ENCODE results near the gene CHRNB1. TPM values are rescaled to one million over a fixed set of nuclear protein-coding genes. Genes with fewer than 3 reads are reported as not detected.

Gene CHRNB1
- total RNA-seq, 1 experiment from 2014 or later = 6.6 TPM

DNA sequence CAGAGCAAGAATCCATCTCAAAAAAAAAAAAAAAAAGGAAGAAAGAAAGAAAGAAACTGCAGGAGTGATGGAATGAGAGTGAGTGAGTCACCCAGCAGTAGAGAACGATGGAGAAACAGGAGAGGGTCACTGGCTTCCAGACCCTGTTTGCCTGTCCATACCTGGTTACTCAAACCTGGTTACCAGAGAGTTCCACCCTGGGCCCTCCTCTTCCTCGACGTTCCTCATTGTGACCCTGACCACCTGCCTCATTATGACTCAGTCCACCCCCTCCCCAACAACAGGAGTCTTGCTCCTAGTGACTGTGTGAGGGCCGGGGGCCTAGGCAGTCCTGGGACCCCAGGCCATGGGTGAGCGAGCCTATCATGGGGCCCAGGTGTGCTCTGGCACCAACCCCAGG, 16.3 kb upstream of the CHRNB1 start, which contains the start of gene SPEM3:
TSS of gene SPEM3 (plus strand) at position 301 of the 400 bp plus-strand sequence. CDS start at position 347, 46 bp downstream.
- no peaks in the 10 kb centered on the region for H3K9me2 ChIP-seq (replicated peaks; ENCODE audit: insufficient read depth, low read length)
- no peak within 1 kb of the TSS for H3K27ac ChIP-seq (ENCODE audit: low read length)
- H4K20me1 ChIP-seq (ENCODE audit: insufficient read depth, low read depth, low read length) = no peaks in the 10 kb centered on the region
- H3K4me2 ChIP-seq (ENCODE audit: low read depth, low read length, poor library complexity, severe bottlenecking) = no peak within 1 kb of the TSS
- H3K27me3 ChIP-seq (ENCODE audit: low read length) = no peaks in the 10 kb centered on the region
- H3K36me3 ChIP-seq (ENCODE audit: insufficient read depth, low read length) = no peaks in the 10 kb centered on the region
- no peak within 1 kb of the TSS for H3K4me3 ChIP-seq (ENCODE audit: low read length)
- H3K9me3 ChIP-seq (ENCODE audit: low read length) = no peaks in the 10 kb centered on the region
- H3K9ac ChIP-seq (ENCODE audit: low read length) = no peak within 1 kb of the TSS
- H3K4me1 ChIP-seq (ENCODE audit: low read length) = no peaks in the 10 kb centered on the region
- H3K79me2 ChIP-seq (ENCODE audit: low read length) = no peaks in the 10 kb centered on the region
- no peak within 1 kb of the TSS for H2AFZ ChIP-seq (ENCODE audit: low read length)
- no peak for DNase-seq

DNA sequence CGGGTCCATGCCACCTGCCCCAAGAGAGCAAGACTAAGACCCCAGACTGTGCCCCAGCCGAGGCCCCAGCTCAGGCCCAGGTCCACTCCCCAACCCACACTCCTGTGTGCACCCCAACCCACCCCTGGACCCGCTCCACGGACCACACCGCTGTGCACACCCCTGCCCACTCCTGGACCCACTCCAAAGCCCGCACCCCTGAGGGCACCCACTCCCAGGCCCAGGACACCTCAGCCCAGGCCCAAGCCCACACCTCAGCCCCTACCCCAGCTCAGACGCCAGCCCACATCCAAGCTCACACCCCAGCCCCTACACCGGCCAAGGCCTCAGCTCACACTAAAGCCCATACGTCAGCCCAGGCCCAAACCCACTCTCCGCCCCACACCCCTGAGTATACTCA, 15.1 kb upstream of the CHRNB1 start:
- DNase-seq = no peak
- H3K4me2 ChIP-seq (ENCODE audit: low read depth, low read length, poor library complexity, severe bottlenecking) = no peak overlapping the region
- no peaks in the 10 kb centered on the region for H3K4me1 ChIP-seq (ENCODE audit: low read length)
- no peaks in the 10 kb centered on the region for H3K79me2 ChIP-seq (ENCODE audit: low read length)
- H3K27ac ChIP-seq (ENCODE audit: low read length) = no peak overlapping the region
- H4K20me1 ChIP-seq (ENCODE audit: insufficient read depth, low read depth, low read length) = no peaks in the 10 kb centered on the region
- no peak overlapping the region for H2AFZ ChIP-seq (ENCODE audit: low read length)
- no peaks in the 10 kb centered on the region for H3K9me3 ChIP-seq (ENCODE audit: low read length)
- no peak overlapping the region for H3K9ac ChIP-seq (ENCODE audit: low read length)
- H3K36me3 ChIP-seq (ENCODE audit: insufficient read depth, low read length) = no peaks in the 10 kb centered on the region
- no peaks in the 10 kb centered on the region for H3K9me2 ChIP-seq (replicated peaks; ENCODE audit: insufficient read depth, low read length)
- no peak overlapping the region for H3K4me3 ChIP-seq (ENCODE audit: low read length)
- no peaks in the 10 kb centered on the region for H3K27me3 ChIP-seq (ENCODE audit: low read length)

DNA sequence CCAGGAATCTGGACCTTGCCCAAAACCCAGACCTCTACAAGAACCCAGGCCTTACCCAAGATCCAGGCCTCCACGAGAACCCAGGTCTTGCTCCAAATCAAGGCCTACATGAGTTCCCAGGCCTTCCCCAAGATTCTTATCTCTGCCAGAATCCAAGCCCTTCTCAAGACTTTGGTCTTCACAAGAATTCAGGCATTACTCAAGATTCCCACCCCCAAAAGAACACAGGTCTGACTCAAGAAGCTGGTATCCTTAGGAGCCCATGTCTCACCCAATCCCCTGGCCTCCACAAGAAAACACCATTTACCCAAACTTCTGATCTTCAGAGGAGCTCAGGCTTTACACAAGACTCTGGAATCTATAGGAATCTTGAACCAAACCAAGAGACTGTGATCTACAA, 13.6 kb upstream of the CHRNB1 start:
- no peak overlapping the region for H2AFZ ChIP-seq (ENCODE audit: low read length)
- no peak overlapping the region for H3K9ac ChIP-seq (ENCODE audit: low read length)
- no peaks in the 10 kb centered on the region for H3K9me3 ChIP-seq (ENCODE audit: low read length)
- H3K27ac ChIP-seq (ENCODE audit: low read length) = no peak overlapping the region
- no peaks in the 10 kb centered on the region for H3K27me3 ChIP-seq (ENCODE audit: low read length)
- no peak overlapping the region for H3K4me3 ChIP-seq (ENCODE audit: low read length)
- H3K4me1 ChIP-seq (ENCODE audit: low read length) = peaks cover 3% of the 10 kb centered on the region
- H3K4me2 ChIP-seq (ENCODE audit: low read depth, low read length, poor library complexity, severe bottlenecking) = no peak overlapping the region
- no peaks in the 10 kb centered on the region for H3K9me2 ChIP-seq (replicated peaks; ENCODE audit: insufficient read depth, low read length)
- no peaks in the 10 kb centered on the region for H4K20me1 ChIP-seq (ENCODE audit: insufficient read depth, low read depth, low read length)
- no peaks in the 10 kb centered on the region for H3K36me3 ChIP-seq (ENCODE audit: insufficient read depth, low read length)
- DNase-seq = no peak
- 0 out of 2 replicates have a peak, but pooled peaks cover 2% of the 10 kb centered on the region for H3K79me2 ChIP-seq (ENCODE audit: low read length)

DNA sequence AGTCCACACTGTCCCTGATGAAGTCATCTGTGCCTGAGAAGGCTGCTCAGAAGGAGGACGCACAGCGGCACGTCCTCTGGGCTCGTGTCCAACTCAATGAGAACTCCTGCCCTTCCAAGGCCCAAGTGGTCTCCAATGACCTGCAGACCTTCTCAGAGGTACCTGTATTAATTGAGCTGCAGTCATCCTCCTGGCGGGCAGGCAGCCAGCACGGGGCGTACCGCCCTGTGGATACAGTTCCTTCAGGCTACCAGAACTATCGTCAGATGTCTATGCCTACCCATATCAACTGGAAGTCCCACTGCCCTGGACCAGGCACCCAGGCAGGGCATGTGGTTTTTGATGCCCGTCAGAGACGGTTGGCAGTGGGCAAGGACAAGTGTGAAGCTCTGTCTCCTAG, 12.6 kb upstream of the CHRNB1 start:
- no peak for DNase-seq
- no peak overlapping the region for H3K27ac ChIP-seq (ENCODE audit: low read length)
- H3K9me2 ChIP-seq (replicated peaks; ENCODE audit: insufficient read depth, low read length) = no peaks in the 10 kb centered on the region
- 0 out of 2 replicates have a peak, but pooled peaks cover under 1% of the 10 kb centered on the region for H4K20me1 ChIP-seq (ENCODE audit: insufficient read depth, low read depth, low read length)
- peaks cover 12% of the 10 kb centered on the region for H3K4me1 ChIP-seq (ENCODE audit: low read length)
- H3K4me2 ChIP-seq (ENCODE audit: low read depth, low read length, poor library complexity, severe bottlenecking) = no peak overlapping the region
- H3K36me3 ChIP-seq (ENCODE audit: insufficient read depth, low read length) = no peaks in the 10 kb centered on the region
- no peaks in the 10 kb centered on the region for H3K27me3 ChIP-seq (ENCODE audit: low read length)
- no peak overlapping the region for H2AFZ ChIP-seq (ENCODE audit: low read length)
- H3K4me3 ChIP-seq (ENCODE audit: low read length) = no peak overlapping the region
- no peak overlapping the region for H3K9ac ChIP-seq (ENCODE audit: low read length)
- no peaks in the 10 kb centered on the region for H3K9me3 ChIP-seq (ENCODE audit: low read length)
- 0 out of 2 replicates have a peak, but pooled peaks cover 4% of the 10 kb centered on the region for H3K79me2 ChIP-seq (ENCODE audit: low read length)

DNA sequence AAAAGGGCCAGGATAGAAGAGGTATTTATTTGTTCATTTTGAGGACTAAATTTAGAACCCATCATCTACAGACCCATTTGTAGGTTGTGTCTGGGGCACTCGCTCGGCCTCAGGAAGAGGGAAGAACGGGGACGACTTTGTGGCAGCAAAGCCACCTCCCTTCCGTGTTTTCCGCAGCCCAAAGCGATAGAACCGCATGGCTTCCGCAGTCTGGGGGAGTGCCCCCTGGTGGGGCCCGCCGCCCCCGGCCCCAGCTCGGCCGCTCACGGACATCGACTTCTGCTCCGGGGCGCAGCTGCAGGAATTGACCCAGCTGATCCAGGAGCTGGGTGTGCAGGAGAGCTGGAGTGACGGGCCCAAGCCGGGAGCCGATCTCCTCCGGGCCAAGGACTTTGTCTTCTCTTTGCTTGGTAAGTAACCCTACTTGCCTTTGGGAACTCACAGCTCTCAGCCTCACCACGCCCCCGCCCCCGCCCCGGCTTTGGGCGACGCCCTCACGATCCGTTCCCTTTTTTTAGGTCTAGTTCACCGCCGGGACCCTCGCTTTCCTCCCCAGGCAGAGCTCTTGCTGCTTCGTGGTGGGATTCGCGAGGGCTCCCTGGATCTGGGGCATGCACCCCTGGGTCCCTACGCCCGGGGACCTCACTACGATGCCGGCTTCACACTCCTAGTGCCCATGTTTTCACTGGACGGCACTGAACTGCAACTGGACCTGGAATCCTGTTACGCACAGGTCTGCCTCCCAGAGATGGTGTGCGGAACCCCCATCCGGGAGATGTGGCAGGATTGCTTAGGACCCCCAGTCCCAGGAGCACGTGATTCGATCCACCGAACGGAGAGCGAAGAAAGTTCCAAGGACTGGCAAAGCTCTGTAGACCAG, 8.9 kb upstream of the CHRNB1 start:
- Histone ChIP-seq H3K27me3 (ENCODE audit: low read length) (no peaks in the 10 kb centered on the region), H3K27ac (ENCODE audit: low read length) (no peak overlapping the region), H3K4me3 (ENCODE audit: low read length) (peak overlapping the region; percentile 75), H3K4me2 (ENCODE audit: low read depth, low read length, poor library complexity, severe bottlenecking) (peak overlapping the region; percentile 86), H3K4me1 (ENCODE audit: low read length) (peaks cover 25% of the 10 kb centered on the region), H3K9ac (ENCODE audit: low read length) (peak overlapping the region; percentile 73), H3K9me3 (ENCODE audit: low read length) (no peaks in the 10 kb centered on the region), H3K79me2 (ENCODE audit: low read length) (0 out of 2 replicates have a peak, but pooled peaks cover 4% of the 10 kb centered on the region), H3K36me3 (ENCODE audit: insufficient read depth, low read length) (no peaks in the 10 kb centered on the region), H2AFZ (ENCODE audit: low read length) (peak overlapping the region; percentile 47; the same call in 1 of the 2 replicates), H3K9me2 (replicated peaks; ENCODE audit: insufficient read depth, low read length) (no peaks in the 10 kb centered on the region), H4K20me1 (ENCODE audit: insufficient read depth, low read depth, low read length) (peaks cover 9% of the 10 kb centered on the region; the same call in 1 of the 2 replicates)
- peak; percentile 84 for DNase-seq

DNA sequence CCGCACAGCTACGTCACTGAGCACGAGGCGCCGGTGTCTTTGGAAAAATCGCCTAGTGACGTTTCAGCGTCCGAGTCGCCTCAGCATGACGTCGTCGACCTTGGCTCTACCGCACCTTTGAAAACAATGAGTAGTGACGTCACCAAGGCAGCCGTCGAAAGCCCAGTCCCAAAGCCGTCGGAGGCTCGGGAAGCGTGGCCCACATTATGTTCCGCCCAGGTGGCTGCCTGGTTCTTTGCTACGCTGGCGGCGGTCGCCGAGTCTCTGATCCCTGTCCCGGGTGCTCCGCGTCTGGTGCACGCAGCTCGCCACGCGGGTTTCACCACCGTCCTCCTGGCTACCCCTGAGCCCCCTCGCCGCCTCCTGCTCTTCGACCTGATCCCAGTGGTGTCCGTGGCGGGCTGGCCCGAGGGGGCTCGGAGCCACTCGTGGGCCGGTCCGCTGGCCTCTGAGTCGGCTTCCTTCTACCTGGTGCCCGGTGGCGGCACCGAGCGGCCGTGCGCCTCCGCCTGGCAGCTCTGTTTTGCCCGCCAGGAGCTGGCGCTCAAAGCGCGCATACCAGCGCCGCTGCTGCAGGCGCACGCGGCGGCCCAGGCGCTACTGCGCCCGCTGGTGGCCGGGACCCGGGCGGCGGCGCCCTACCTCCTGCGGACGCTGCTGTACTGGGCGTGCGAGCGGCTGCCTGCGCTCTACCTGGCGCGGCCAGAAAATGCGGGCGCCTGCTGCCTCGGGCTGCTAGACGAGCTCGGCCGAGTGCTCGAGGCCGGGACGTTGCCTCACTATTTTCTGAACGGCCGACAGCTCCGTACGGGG, 8.1 kb upstream of the CHRNB1 start:
- Histone ChIP-seq H3K79me2 (ENCODE audit: low read length) (0 out of 2 replicates have a peak, but pooled peaks cover 4% of the 10 kb centered on the region), H3K4me1 (ENCODE audit: low read length) (peaks cover 27% of the 10 kb centered on the region), H2AFZ (ENCODE audit: low read length) (no peak overlapping the region), H3K9me2 (replicated peaks; ENCODE audit: insufficient read depth, low read length) (no peaks in the 10 kb centered on the region), H3K4me2 (ENCODE audit: low read depth, low read length, poor library complexity, severe bottlenecking) (peak overlapping the region; percentile 86), H3K9ac (ENCODE audit: low read length) (peak overlapping the region; percentile 73), H4K20me1 (ENCODE audit: insufficient read depth, low read depth, low read length) (peaks cover 9% of the 10 kb centered on the region; the same call in 1 of the 2 replicates), H3K27ac (ENCODE audit: low read length) (no peak overlapping the region), H3K4me3 (ENCODE audit: low read length) (peak overlapping the region; percentile 75), H3K9me3 (ENCODE audit: low read length) (no peaks in the 10 kb centered on the region), H3K27me3 (ENCODE audit: low read length) (no peaks in the 10 kb centered on the region), H3K36me3 (ENCODE audit: insufficient read depth, low read length) (no peaks in the 10 kb centered on the region)
- peak; percentile 93 for DNase-seq

DNA sequence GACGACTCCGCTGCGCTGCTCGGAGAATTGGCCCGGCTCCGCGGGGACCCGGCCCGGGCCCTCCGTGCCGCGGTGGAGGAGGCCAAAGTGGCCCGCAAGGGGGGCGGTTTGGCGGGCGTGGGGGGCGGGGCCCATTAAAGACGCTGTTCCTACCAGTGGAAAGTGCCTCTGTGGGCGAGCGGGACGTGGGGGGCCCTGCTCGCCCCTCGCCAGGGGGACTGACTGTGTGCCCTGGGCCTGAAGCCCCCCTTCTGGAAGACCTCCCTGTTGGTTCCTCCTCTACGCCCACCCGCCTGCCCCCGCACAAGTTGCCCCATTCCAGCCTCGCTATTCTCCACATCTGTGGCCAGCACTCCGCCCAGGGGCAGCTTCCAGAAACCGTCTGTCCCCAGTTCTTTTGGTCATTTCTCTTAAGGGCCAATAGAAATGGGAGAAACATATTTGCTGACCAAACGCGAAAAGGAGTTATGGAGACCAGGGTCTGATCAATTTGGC, 7.4 kb upstream of the CHRNB1 start:
- Histone ChIP-seq H3K36me3 (ENCODE audit: insufficient read depth, low read length) (no peaks in the 10 kb centered on the region), H3K27ac (ENCODE audit: low read length) (no peak overlapping the region), H3K4me2 (ENCODE audit: low read depth, low read length, poor library complexity, severe bottlenecking) (peak overlapping the region; percentile 41), H3K27me3 (ENCODE audit: low read length) (no peaks in the 10 kb centered on the region), H3K4me3 (ENCODE audit: low read length) (no peak overlapping the region), H3K9me3 (ENCODE audit: low read length) (no peaks in the 10 kb centered on the region), H2AFZ (ENCODE audit: low read length) (no peak overlapping the region), H3K4me1 (ENCODE audit: low read length) (peaks cover 27% of the 10 kb centered on the region), H3K9me2 (replicated peaks; ENCODE audit: insufficient read depth, low read length) (no peaks in the 10 kb centered on the region), H3K9ac (ENCODE audit: low read length) (no peak overlapping the region), H4K20me1 (ENCODE audit: insufficient read depth, low read depth, low read length) (peaks cover 9% of the 10 kb centered on the region; the same call in 1 of the 2 replicates), H3K79me2 (ENCODE audit: low read length) (0 out of 2 replicates have a peak, but pooled peaks cover 4% of the 10 kb centered on the region)
- no peak for DNase-seq
